Ascending aorta (tissue), 2 donors: ENCODE data around the gene VCP. TPM values are rescaled to one million over a fixed set of nuclear protein-coding genes. Genes with fewer than 3 reads are reported as not detected.

ENCODE experiments used
- DNase-seq, 2 donors: peaks; one replicate each; pipeline ENCODE4 v3.0.0-alpha.2; 2019; ENCODE audit warnings: low spot score in 2 of 2
- H3K27ac ChIP-seq, 2 donors: fragments of 200-600 bp; sonication (generic); one replicate each; pipeline ENCODE4 v1.5.1; 2016 to 2017; ENCODE audit warnings: mild to moderate bottlenecking in 1 of 2
- H3K27me3 ChIP-seq: fragments of 200-600 bp; sonication (generic); one replicate; pipeline ENCODE4 v1.5.1; 2017
- H3K36me3 ChIP-seq, 2 donors: fragments of 200-600 bp; sonication (generic); one replicate each; pipeline ENCODE4 v1.5.1; 2016
- H3K4me1 ChIP-seq, 2 donors: fragments of 200-600 bp; sonication (generic); one replicate each; pipeline ENCODE4 v1.5.1; 2016 to 2017; ENCODE audit warnings: mild to moderate bottlenecking in 1 of 2
- H3K4me3 ChIP-seq, 2 donors: fragments of 200-600 bp; sonication (generic); one replicate each; pipeline ENCODE4 v1.5.1; 2016 to 2017; ENCODE audit warnings: mild to moderate bottlenecking in 1 of 2
- H3K9me3 ChIP-seq, 2 donors: fragments of 200-600 bp; sonication (generic); one replicate each; pipeline ENCODE4 v1.5.1; 2016
- intact Hi-C: fragments of 100-400 bp; cut with DNase I; formaldehyde crosslinking; loops from one replicate; pipeline ENCODE4 v1.15.1; 2023
- total RNA-seq: library from RNA; depleted of rRNA; stranded (reverse); fragments of >200 nt; gene quantifications from one replicate; pipeline ENCODE4 v1.1.0, GENCODE V29; 2016
- TF ChIP-seq, protein P1 (sequence below), 3 experiments: fragments of 200-600 bp in 2 of 3; fragments of 450-650 bp in 1 of 3; sonication (generic) in 2 of 3; IDR thresholded peaks; one replicate each; pipeline ENCODE4 v1.5.1; 2016 to 2019; ENCODE audit warnings: antibody characterized with exemption in 3 of 3, mild to moderate bottlenecking in 1 of 3, moderate library complexity in 1 of 3

The VCP gene
- total RNA-seq, 1 donor from 2014 or later: 96.3 TPM

GRCh38 chr9:35105571-35106342, 33.3 kb upstream of the VCP start:
- DNase-seq: no peak
- intact Hi-C loops: no loop called here
- H3K9me3 ChIP-seq: no peaks in the 10 kb centered on the region
- no peaks in the 10 kb centered on the region for H3K27me3 ChIP-seq
- H3K4me3 ChIP-seq: no peak overlapping the region
- TF ChIP-seq, protein P1, sequence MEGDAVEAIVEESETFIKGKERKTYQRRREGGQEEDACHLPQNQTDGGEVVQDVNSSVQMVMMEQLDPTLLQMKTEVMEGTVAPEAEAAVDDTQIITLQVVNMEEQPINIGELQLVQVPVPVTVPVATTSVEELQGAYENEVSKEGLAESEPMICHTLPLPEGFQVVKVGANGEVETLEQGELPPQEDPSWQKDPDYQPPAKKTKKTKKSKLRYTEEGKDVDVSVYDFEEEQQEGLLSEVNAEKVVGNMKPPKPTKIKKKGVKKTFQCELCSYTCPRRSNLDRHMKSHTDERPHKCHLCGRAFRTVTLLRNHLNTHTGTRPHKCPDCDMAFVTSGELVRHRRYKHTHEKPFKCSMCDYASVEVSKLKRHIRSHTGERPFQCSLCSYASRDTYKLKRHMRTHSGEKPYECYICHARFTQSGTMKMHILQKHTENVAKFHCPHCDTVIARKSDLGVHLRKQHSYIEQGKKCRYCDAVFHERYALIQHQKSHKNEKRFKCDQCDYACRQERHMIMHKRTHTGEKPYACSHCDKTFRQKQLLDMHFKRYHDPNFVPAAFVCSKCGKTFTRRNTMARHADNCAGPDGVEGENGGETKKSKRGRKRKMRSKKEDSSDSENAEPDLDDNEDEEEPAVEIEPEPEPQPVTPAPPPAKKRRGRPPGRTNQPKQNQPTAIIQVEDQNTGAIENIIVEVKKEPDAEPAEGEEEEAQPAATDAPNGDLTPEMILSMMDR (IDR thresholded peaks at IDR 0.05): no peak
- no peak overlapping the region for H3K27ac ChIP-seq
- H3K4me1 ChIP-seq: peaks cover 9 to 21% of the 10 kb centered on the region in 2 donors
- H3K36me3 ChIP-seq: peaks cover 40 to 53% of the 10 kb centered on the region in 2 donors

DNA sequence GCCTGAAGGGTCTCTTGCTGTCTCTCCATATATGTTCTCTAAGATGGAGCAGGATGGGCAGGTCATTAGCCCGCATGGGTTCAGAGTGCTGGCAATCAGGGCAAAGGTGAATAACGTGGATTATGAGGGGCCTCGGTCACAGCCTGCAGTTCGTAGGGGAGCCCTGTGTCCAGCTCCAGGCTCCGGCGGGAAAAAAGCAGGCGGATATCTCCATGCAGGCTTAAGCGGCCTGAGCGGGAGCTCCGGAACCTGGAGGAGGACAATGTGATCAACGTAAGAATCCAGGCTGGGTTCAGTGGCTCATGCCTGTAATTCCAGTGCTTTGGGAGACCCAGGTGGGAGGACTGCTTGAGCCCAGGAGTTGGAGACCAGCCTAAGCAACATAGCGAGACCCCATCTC, 32.7 kb upstream of the VCP start:
- no peaks in the 10 kb centered on the region for H3K27me3 ChIP-seq
- peaks cover 6 to 17% of the 10 kb centered on the region in 2 donors for H3K4me1 ChIP-seq
- DNase-seq: no peak
- no peak overlapping the region for H3K4me3 ChIP-seq
- no peak overlapping the region for H3K27ac ChIP-seq
- TF ChIP-seq, protein P1 (IDR thresholded peaks at IDR 0.05): no peak
- intact Hi-C loops: no loop called here
- no peaks in the 10 kb centered on the region for H3K9me3 ChIP-seq
- peaks cover 40 to 60% of the 10 kb centered on the region in 2 donors for H3K36me3 ChIP-seq

GRCh38 chr9:35104586-35104985, 32.2 kb upstream of the VCP start:
- H3K36me3 ChIP-seq: peaks cover 43 to 65% of the 10 kb centered on the region in 2 donors
- no peaks in the 10 kb centered on the region for H3K9me3 ChIP-seq
- no peak overlapping the region for H3K4me3 ChIP-seq
- intact Hi-C loops: no loop called here
- H3K4me1 ChIP-seq: peaks cover 4 to 12% of the 10 kb centered on the region in 2 donors
- no peak for DNase-seq
- TF ChIP-seq, protein P1 (IDR thresholded peaks at IDR 0.05): no peak
- H3K27me3 ChIP-seq: no peaks in the 10 kb centered on the region
- H3K27ac ChIP-seq: no peak overlapping the region

- intact Hi-C loops: loop anchor here (1.0 to 2.0 kb wide), 2 partner anchors 8 to 115 kb away; partner anchors contain the start of gene DNAJB5
- Histone ChIP-seq H3K27ac (peak overlapping the region; percentile 81 to 90), H3K27me3 (no peaks in the 10 kb centered on the region), H3K4me3 (peak overlapping the region in 1 of 2 donors; percentile 71), H3K9me3 (no peaks in the 10 kb centered on the region), H3K4me1 (peaks cover 4 to 12% of the 10 kb centered on the region in 2 donors), H3K36me3 (peaks cover 43 to 65% of the 10 kb centered on the region in 2 donors)
- TF ChIP-seq, protein P1 (IDR thresholded peaks at IDR 0.05): no peak
- DNase-seq: no peak
Observed at GRCh38 chr9:35103660-35104191, 31.3 kb upstream of the VCP start.

- intact Hi-C loops: loop anchor here (1.0 to 2.0 kb wide), 2 partner anchors 8 to 114 kb away; partner anchors contain the start of gene DNAJB5
- Histone ChIP-seq H3K9me3 (no peaks in the 10 kb centered on the region), H3K27me3 (no peaks in the 10 kb centered on the region), H3K36me3 (peaks cover 36 to 58% of the 10 kb centered on the region in 2 donors), H3K4me3 (peak within 1 kb of the TSS; percentile 71 to 78), H3K4me1 (peaks cover 4 to 12% of the 10 kb centered on the region in 2 donors), H3K27ac (peak within 1 kb of the TSS; percentile 81 to 90)
- DNase-seq: peak; percentile 84 to 96
- TF ChIP-seq, protein P1 (IDR thresholded peaks at IDR 0.05): no peak
Observed at GRCh38 chr9:35102769-35103659, 30.6 kb upstream of the VCP start, which contains the start of gene STOML2. STOML2 (minus strand) TSS chr9:35103131; CDS start chr9:35103094, 37 bp downstream.
